LNCAP (cell line): ENCODE measurements around the gene ETV3L.

ENCODE experiments used
- CTCF ChIP-seq: fragments of 450-650 bp; IDR thresholded peaks from 2 replicates; pipeline ENCODE4 v1.5.1; 2017; ENCODE audit warnings: mild to moderate bottlenecking

Gene ETV3L

GRCh38 chr1:157142201-157142600, 42.6 kb upstream of the ETV3L start:
- TF ChIP-seq CTCF: no peak

- TF ChIP-seq CTCF: no peak
Measured at GRCh38 chr1:157141212-157141855, 41.7 kb upstream of the ETV3L start.

DNA sequence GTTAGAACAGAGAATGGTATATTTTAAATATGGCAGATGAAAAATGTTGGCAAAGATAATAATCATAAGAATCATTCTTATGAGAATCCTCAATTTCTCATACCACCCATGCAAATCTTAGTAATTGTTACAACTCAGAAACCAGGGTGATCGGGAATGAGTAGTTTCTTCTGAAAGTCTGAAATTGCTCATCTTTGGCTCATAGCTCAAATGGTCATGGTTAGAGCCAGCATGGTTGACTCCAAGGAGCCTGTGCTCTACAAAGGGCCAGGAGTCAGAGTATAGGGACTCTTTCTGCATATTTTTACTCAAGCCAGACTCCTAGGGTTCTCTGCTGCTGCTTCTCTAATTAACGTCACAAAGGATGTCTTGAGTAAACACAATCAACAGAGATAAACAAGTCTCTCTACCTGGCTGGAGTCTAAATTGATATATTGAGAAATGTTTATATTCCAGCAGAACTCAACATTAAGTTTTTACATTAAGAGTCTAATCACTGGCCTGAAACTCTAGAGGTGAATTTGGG, 40.5 kb upstream of the ETV3L start:
- TF ChIP-seq CTCF: no peak

- no peak for TF ChIP-seq CTCF
Measured at GRCh38 chr1:157139052-157139715, 39.6 kb upstream of the ETV3L start.

DNA sequence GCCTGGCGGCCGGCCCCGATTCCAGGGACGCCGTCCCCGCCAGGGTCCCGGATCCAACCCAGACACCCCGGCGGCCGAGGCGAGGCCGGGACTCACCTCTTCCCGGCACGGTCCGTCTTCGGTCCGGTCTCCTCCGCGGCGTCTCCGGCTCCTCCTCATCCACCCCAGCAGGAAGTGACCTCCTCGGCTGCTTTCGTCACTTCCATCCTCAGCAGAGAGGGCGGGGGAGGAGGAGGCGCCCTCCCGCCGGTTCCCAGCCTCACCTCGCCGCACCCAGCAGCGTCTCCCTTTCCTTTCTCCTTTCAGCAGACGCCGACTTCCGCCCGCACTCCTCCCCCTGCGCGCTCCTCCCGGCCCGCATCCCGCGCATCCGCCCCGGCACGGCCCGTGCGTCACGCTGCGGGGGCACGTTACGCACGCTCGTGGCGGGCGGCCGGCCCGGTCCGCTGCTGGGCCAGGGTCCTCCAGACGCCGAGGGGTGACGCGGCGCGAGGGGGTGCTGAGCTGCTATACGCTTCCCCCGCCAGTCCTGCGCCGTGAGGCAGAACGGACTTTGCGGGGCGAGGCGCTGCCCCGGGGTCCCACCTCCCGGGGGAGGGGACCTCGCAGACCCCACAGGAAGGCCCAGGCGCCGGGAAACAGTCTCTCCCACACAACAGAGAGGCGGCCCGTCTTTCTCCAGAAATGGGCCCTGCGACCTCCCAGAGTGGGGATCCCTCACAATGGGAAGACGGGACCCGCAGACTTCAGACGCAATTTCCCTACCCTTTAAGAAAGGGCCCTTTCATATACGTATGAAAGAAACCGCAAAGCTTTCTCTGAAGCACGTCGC, 38.8 kb upstream of the ETV3L start, which contains the start of gene ETV3:
TSS of gene ETV3 (minus strand) at position 176 of the 832 bp plus-strand sequence. CDS start 2,043 bp downstream, outside the sequence.
- TF ChIP-seq CTCF: no peak

- TF ChIP-seq CTCF: no peak
Measured at GRCh38 chr1:157137408-157138219, 38.0 kb upstream of the ETV3L start.

GRCh38 chr1:157137046-157137407, 37.4 kb upstream of the ETV3L start:
- TF ChIP-seq CTCF: no peak
